ENCODE results near the gene BGLAP.

BGLAP gene

GRCh38 chr1:156270314-156270713 is 28.3 kb downstream of the BGLAP start (continued):
- TF ChIP-seq CREB5 (CRISPR knock-in tag; IDR thresholded peaks at IDR 0.05; ENCODE audit: low read depth) (no peak), CSDC2 (CRISPR knock-in tag; IDR thresholded peaks at IDR 0.05) (no peak), TCF4 (CRISPR knock-in tag; IDR thresholded peaks at IDR 0.05; ENCODE audit: borderline replicate concordance) (no peak), OSR1 (CRISPR knock-in tag; IDR thresholded peaks at IDR 0.05) (no peak)

DNA sequence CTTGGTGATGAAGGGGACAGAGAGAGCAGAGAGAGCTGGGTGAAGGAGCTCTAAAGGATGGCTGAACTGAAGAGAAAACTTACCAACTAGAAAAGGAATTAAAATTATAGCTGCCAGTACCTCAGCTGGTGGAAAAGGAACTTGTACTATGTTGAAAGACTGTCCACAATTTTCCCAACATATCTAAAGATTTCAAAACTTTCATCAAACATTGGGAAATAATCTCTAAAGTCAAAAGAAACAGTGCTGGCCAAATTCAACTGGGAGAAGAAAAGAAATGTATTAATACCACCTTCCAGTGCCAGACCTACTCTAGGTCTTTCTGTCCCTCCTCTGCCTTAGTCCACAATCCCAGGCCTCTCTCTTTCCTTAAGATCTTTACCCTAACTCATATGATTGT is 34.5 kb downstream of the BGLAP start:
- TF ChIP-seq ZFP30 (CRISPR knock-in tag; IDR thresholded peaks at IDR 0.05) (no peak), ZC3H10 (CRISPR knock-in tag; IDR thresholded peaks at IDR 0.05) (no peak), PPARA (CRISPR knock-in tag; IDR thresholded peaks at IDR 0.05; ENCODE audit: borderline replicate concordance) (no peak), OSR1 (CRISPR knock-in tag; IDR thresholded peaks at IDR 0.05) (no peak), RARB (CRISPR knock-in tag; IDR thresholded peaks at IDR 0.05) (no peak), CREB5 (CRISPR knock-in tag; IDR thresholded peaks at IDR 0.05; ENCODE audit: low read depth) (no peak), TCF4 (CRISPR knock-in tag; IDR thresholded peaks at IDR 0.05; ENCODE audit: borderline replicate concordance) (no peak), GLIS3 (CRISPR knock-in tag; IDR thresholded peaks at IDR 0.05) (no peak), SNAI2 (CRISPR knock-in tag; IDR thresholded peaks at IDR 0.05) (no peak), ZNF8 (CRISPR knock-in tag; IDR thresholded peaks at IDR 0.05) (no peak), ARNTL (CRISPR knock-in tag; IDR thresholded peaks at IDR 0.05; ENCODE audit: borderline replicate concordance, low read depth) (no peak)
- TF ChIP-seq, protein P1, sequence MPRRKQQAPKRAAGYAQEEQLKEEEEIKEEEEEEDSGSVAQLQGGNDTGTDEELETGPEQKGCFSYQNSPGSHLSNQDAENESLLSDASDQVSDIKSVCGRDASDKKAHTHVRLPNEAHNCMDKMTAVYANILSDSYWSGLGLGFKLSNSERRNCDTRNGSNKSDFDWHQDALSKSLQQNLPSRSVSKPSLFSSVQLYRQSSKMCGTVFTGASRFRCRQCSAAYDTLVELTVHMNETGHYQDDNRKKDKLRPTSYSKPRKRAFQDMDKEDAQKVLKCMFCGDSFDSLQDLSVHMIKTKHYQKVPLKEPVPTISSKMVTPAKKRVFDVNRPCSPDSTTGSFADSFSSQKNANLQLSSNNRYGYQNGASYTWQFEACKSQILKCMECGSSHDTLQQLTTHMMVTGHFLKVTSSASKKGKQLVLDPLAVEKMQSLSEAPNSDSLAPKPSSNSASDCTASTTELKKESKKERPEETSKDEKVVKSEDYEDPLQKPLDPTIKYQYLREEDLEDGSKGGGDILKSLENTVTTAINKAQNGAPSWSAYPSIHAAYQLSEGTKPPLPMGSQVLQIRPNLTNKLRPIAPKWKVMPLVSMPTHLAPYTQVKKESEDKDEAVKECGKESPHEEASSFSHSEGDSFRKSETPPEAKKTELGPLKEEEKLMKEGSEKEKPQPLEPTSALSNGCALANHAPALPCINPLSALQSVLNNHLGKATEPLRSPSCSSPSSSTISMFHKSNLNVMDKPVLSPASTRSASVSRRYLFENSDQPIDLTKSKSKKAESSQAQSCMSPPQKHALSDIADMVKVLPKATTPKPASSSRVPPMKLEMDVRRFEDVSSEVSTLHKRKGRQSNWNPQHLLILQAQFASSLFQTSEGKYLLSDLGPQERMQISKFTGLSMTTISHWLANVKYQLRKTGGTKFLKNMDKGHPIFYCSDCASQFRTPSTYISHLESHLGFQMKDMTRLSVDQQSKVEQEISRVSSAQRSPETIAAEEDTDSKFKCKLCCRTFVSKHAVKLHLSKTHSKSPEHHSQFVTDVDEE (CRISPR knock-in tag; IDR thresholded peaks at IDR 0.05), result no peak
- TF ChIP-seq, protein P2, sequence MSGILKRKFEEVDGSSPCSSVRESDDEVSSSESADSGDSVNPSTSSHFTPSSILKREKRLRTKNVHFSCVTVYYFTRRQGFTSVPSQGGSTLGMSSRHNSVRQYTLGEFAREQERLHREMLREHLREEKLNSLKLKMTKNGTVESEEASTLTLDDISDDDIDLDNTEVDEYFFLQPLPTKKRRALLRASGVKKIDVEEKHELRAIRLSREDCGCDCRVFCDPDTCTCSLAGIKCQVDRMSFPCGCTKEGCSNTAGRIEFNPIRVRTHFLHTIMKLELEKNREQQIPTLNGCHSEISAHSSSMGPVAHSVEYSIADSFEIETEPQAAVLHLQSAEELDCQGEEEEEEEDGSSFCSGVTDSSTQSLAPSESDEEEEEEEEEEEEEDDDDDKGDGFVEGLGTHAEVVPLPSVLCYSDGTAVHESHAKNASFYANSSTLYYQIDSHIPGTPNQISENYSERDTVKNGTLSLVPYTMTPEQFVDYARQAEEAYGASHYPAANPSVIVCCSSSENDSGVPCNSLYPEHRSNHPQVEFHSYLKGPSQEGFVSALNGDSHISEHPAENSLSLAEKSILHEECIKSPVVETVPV (CRISPR knock-in tag; IDR thresholded peaks at IDR 0.05), result no peak
- no peak for ATAC-seq

- TF ChIP-seq ZC3H10 (CRISPR knock-in tag; IDR thresholded peaks at IDR 0.05) (no peak), ZNF565 (CRISPR knock-in tag; conservative IDR thresholded peaks at IDR 0.05; ENCODE audit: low read depth) (no peak), OSR1 (CRISPR knock-in tag; IDR thresholded peaks at IDR 0.05) (no peak), POU6F1 (CRISPR knock-in tag; IDR thresholded peaks at IDR 0.05; ENCODE audit: borderline replicate concordance, low read depth) (no peak), CREB5 (CRISPR knock-in tag; IDR thresholded peaks at IDR 0.05; ENCODE audit: low read depth) (no peak), ZNF8 (CRISPR knock-in tag; IDR thresholded peaks at IDR 0.05) (no peak), ARNTL (CRISPR knock-in tag; IDR thresholded peaks at IDR 0.05; ENCODE audit: borderline replicate concordance, low read depth) (no peak), CSDC2 (CRISPR knock-in tag; IDR thresholded peaks at IDR 0.05) (no peak), PPARA (CRISPR knock-in tag; IDR thresholded peaks at IDR 0.05; ENCODE audit: borderline replicate concordance) (no peak), ZFP3 (CRISPR knock-in tag; IDR thresholded peaks at IDR 0.05) (no peak), RARB (CRISPR knock-in tag; IDR thresholded peaks at IDR 0.05) (no peak), SNAI2 (CRISPR knock-in tag; IDR thresholded peaks at IDR 0.05) (no peak), TCF4 (CRISPR knock-in tag; IDR thresholded peaks at IDR 0.05; ENCODE audit: borderline replicate concordance) (no peak), ZNF70 (CRISPR knock-in tag; IDR thresholded peaks at IDR 0.05) (no peak), GLIS3 (CRISPR knock-in tag; IDR thresholded peaks at IDR 0.05) (no peak), ZFP30 (CRISPR knock-in tag; IDR thresholded peaks at IDR 0.05) (no peak), BACH2 (CRISPR knock-in tag; IDR thresholded peaks at IDR 0.05; ENCODE audit: borderline replicate concordance) (no peak), ISL1 (CRISPR knock-in tag; IDR thresholded peaks at IDR 0.05) (no peak)
- TF ChIP-seq, protein P2 (CRISPR knock-in tag; IDR thresholded peaks at IDR 0.05), result no peak
- ATAC-seq, result no peak
These were observed 35.0 kb downstream of the BGLAP start for GRCh38 chr1:156276966-156277381.

All from SK-N-SH treated with all-trans-retinoic acid at 6 μM for 48 hours (cell line).